Activated CD4-positive, CD25-positive, alpha-beta regulatory T cell (primary cell): ENCODE data around the gene ZIC4.

ENCODE experiments used
- DNase-seq, 4 experiments: peaks; one replicate each; lab custom pipeline; 2025; lab: John Stamatoyannopoulos, UW

Gene ZIC4

GRCh38 chr3:147406028-147406931, at the start of gene ZIC4:
Gene ZIC4 (minus strand): TSS chr3:147406543. CDS start chr3:147402797, 3,746 bp downstream.
- DNase-seq = no peak

- no peak for DNase-seq
Observed at GRCh38 chr3:147449669-147450068, 43.3 kb upstream of the ZIC4 start.

- no peak for DNase-seq
Observed at GRCh38 chr3:147447224-147447623, 40.9 kb upstream of the ZIC4 start.

GRCh38 chr3:147431751-147432150, 25.4 kb upstream of the ZIC4 start:
- DNase-seq = no peak

GRCh38 chr3:147428754-147429153, 22.4 kb upstream of the ZIC4 start:
- DNase-seq = no peak

GRCh38 chr3:147428326-147428725, 22.0 kb upstream of the ZIC4 start:
- no peak for DNase-seq

GRCh38 chr3:147427746-147428145, 21.4 kb upstream of the ZIC4 start:
- no peak for DNase-seq

- no peak for DNase-seq
Observed at GRCh38 chr3:147426931-147427330, 20.6 kb upstream of the ZIC4 start.

GRCh38 chr3:147425388-147425850, 19.1 kb upstream of the ZIC4 start:
- DNase-seq = no peak

- DNase-seq = no peak
Observed at GRCh38 chr3:147424581-147425387, 18.4 kb upstream of the ZIC4 start.

- no peak for DNase-seq
Observed at GRCh38 chr3:147423798-147424580, 17.6 kb upstream of the ZIC4 start.

- no peak for DNase-seq
Observed at GRCh38 chr3:147423537-147423797, 17.1 kb upstream of the ZIC4 start.

GRCh38 chr3:147422601-147423536, 16.5 kb upstream of the ZIC4 start:
- no peak for DNase-seq

GRCh38 chr3:147422196-147422595, 15.9 kb upstream of the ZIC4 start:
- no peak for DNase-seq

- no peak for DNase-seq
Observed at GRCh38 chr3:147421184-147421912, 15.0 kb upstream of the ZIC4 start.

- DNase-seq = no peak
Observed at GRCh38 chr3:147420353-147421183, 14.2 kb upstream of the ZIC4 start.

GRCh38 chr3:147419781-147420224, 13.5 kb upstream of the ZIC4 start:
- no peak for DNase-seq

GRCh38 chr3:147418808-147419701, 12.7 kb upstream of the ZIC4 start:
- DNase-seq = no peak
